T47D (cell line): Measurements from ENCODE around the gene APBA2.

Source experiments
- DNase-seq, 2 experiments: peaks; one replicate each; pipeline versions ENCODE4 v3.0.0 to v3.0.0-alpha.2; 2011 to 2012; ENCODE audit warnings: low read depth in 1 of 2, low spot score in 1 of 2
- JUND ChIP-seq: IDR thresholded peaks from 2 replicates; pipeline ENCODE4 v1.6.1; 2012; ENCODE audit warnings: low read depth
- in situ Hi-C: cut with HindIII; loops from 2 replicates; pipeline ENCODE4 v1.10.0; 2016; ENCODE audit warnings: low sequenced_read_pairs, low pct_unique_long_range_greater_than_20kb

The APBA2 gene

DNA sequence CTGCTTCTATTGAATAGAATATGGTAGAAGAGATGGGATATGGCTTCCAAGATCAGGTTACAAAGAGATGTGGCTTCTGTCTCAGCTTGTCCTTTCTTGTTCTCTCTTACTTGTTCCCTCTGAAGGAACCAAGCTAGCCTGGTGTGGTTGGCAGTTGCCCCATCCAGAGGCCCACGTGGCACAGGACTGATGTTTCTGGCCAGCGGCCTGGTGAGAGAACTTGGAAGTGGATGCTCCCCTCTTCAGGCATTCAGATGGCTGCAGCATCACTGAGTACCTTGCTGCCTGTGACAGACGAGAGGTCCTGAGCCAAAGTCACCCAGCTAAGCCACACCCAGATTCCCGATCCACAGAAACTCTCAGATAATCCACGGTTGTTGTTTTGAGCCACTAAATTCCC lies 200.2 kb downstream of the APBA2 start:
- in situ Hi-C loops, result no loop called here
- DNase-seq, result no peak
- TF ChIP-seq JUND, result no peak

DNA sequence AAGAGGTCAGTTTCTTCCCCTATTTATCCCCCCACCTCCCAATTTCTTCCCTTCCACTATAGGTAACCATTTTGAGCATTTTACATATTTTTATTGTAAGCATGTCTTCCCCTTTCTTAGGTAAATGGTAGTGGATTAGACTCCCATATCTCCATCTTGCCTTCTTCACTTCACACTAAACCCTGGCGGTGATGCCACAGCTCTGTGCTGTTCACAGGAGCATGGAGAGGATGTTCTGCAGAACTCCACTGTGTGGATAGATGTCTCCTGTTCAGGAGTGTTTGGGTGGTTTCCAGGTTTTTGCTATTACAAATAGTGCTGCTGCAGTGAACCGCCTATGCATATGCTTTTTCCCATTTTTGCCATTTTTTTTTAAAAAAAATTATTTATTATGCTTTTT lies 201.1 kb downstream of the APBA2 start:
- no peak for DNase-seq
- no peak for TF ChIP-seq JUND
- in situ Hi-C loops, result no loop called here

DNA sequence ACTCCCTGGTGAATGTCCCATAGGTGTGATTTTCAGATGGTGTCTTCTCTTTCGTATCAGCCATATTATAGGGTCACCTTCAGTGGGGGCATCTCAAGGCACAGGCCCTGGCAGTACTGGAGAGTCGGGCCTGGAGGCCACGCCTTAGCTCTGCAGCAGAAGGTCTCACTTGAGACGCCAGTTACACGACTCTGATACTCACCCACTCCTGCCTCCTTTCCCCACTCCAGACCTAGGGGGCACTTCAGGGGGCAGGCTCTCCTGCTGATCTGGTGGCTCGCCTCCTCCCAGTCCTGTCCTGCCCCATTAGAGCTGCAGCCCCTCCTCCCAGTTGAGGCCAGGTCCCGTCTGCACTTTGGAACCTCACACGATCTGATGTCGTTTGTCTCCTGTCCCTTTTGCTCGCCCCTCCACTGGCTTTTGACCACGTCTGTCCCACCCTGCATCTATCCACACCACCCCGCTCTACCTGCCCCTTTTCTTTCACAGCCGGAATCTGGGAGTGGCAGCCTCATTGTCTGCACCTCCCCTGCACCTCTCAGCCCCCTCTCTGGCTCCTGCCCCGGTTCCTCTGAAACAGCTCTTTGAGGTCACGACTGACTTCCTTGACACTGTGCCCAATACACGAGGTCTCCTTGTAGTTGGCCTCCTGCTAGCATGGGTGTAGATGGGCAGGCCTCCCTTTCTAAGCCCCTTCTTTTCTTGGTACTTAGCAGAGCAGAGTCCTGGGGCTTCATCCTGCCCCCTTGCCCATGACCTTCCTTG lies 201.9 kb downstream of the APBA2 start:
- in situ Hi-C loops, result no loop called here
- no peak for DNase-seq
- TF ChIP-seq JUND, result no peak

DNA sequence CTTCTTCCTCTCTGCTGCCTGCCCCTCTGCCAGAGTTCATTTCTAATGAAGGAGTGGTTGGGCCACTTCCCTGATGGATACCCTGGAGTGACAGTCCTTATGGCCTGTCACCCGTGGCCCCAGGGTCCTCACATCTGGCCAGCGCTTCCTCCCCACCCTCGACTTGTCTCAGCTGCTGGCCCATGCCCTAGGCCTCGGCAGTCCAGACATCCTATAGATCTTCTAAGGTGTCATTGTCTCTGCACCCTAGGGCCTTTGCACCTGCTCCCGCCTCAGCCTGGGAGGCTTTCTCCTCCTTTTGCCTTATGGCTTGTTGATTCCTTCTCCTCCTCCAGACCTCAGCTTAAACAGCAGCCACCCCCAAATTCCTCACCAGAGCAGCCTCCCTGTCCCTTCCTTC lies 202.9 kb downstream of the APBA2 start:
- in situ Hi-C loops, result no loop called here
- TF ChIP-seq JUND, result no peak
- no peak for DNase-seq

DNA sequence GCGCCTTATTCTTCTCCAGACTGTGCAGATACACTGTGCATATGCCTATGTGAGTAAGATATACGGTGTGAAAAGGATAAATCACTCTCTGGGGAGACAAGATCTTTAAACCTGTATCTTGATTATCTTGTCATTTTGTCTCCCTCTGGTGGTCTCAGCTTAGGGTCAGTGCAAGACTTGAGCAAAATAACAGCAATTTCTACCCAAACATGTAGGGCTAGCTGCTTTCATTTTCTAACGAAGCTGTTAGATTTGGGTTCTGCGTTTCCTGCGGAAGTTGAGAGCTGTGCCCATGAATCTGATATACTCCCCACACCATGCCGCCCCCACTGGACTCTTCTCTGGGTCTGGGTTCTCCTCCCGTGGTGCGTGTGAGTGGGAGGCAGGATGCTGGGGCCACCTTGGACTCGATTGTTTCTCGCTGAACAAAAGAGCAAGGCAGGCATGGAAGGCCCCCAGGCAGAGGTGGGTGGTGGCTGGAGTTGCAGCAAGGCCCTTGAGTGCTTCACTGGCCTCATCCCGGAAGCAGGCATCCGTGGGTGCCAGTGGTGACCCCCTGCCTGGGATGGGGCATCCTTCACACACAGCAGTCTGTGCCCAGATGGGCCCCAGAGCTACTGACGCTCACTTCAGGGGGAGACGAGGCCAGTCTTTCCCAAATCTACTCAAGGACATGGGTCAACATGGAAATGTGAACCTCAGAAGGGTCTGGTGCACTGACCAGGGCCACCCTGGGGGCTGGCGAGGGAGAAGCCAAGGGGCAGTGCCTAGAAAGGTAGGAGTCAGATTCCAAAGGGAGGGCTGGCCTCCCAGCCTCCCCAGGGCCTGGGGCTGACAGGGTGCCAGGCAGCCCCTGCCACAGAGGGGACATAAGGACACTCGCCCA lies 204.2 kb downstream of the APBA2 start:
- TF ChIP-seq JUND, result no peak
- no peak for DNase-seq
- in situ Hi-C loops, result no loop called here

DNA sequence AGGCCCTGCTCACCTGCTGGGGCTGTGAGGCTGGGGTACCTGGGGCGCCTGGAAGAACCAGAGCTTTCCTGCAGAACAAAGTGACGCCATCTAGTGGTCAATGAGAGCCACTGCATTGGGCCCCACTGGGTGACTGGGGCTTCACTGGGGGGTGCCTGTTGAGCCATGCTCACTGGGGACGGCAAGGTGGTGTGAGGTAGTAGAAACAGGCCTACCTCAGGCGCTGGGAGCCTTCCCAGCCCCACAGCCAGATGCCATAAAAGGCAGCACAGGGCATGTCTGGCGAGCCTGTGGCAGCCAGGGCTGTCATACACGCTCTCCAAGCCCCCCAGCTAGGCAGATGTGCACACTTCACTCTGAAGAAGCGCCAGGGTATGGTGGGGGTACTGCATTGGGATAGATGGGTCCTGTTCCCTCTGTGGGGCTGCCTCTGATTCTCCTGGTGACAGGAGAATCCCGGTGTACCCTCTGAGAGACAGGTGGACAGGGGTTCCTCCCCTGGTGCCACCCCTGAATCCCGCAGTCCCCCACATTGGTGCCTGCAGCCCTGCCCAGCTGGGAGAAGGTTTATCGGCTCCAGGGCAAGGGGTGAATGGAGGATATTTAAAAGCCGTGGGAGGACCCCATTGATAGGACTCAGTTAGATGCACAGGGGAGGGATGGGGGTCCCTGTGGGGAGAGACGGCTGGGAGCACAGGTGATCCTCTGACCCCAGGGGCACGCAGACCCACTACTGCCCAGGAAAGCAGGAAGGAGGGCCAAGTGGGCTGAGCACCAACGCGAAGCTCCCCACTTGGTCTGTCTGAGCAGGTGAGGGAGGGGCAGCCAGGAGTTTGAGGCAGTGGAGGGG lies 205.1 kb downstream of the APBA2 start:
- no peak for TF ChIP-seq JUND
- peak in 1 of 2 experiments; percentile 33 for DNase-seq
- in situ Hi-C loops, result no loop called here

DNA sequence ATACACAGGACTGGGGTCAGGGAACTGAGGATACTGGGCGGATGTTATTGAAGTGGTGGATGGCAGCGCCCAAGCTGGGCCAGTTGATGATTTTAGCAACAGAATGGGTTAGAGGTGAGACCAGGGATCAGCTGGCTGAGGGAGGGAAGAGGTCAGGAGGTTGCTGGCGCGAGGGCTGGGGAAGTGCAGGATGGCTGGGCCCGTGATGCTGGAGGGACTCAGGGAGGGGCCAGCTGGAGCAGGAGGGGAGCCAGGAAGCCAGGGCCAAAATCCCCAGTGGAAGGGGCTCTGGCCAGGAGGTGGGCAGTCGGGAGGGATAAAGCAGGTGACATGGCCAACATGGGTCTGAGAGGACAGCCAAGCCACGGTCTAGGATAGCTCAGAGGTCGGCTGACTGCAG lies 205.9 kb downstream of the APBA2 start:
- no peak for TF ChIP-seq JUND
- in situ Hi-C loops, result no loop called here
- DNase-seq, result no peak

DNA sequence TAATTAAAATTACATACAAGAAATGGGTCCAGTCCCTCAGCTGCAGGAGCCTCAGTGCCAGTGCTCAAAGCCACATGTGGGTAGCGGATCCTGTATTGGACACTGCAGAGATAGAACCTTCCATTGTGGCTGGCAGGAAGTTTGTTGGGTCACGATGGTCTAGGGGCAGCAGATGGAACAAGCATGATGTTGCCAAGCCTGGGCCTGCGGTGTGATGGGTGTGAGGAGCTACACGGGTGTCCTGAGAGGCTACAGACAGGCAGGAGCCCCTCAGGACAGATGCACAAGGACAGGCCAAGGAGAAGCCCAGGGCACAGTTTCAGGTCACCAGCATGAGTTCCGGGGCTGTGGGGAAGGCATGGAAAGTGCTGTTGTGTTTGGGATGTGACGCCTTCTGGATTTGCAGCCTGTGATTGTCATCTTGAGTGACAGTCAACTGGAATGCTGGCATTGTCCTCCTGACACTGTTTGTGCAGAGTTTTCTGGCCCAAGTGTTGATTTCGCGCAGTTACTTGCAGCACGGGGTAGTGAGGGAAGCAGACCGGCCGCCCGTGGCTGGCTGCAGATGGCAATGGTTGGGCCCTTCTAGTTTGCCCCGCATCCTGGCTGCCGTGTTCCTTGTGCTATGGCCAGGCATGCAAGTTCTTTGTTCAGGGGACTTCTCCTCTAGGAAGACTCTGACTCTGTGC lies 206.7 kb downstream of the APBA2 start:
- no peak for TF ChIP-seq JUND
- in situ Hi-C loops, result no loop called here
- DNase-seq, result no peak

DNA sequence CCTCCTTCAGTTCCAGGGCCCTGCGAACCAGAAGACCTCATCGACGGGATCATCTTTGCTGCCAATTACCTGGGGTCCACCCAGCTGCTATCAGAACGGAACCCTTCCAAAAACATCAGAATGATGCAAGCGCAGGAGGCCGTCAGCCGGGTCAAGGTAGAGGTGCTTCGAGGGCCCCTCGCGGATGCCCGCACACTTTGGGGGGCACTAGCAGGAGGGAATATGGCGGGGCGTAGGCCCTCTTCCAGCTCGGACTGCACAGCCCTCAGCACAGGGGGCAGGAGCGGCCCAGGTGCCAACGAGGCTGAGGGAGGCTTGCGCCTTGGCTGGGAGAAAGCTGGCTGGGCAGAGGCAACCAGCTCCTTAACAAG lies 207.3 kb downstream of the APBA2 start:
- TF ChIP-seq JUND, result no peak
- no peak for DNase-seq
- in situ Hi-C loops, result no loop called here

DNA sequence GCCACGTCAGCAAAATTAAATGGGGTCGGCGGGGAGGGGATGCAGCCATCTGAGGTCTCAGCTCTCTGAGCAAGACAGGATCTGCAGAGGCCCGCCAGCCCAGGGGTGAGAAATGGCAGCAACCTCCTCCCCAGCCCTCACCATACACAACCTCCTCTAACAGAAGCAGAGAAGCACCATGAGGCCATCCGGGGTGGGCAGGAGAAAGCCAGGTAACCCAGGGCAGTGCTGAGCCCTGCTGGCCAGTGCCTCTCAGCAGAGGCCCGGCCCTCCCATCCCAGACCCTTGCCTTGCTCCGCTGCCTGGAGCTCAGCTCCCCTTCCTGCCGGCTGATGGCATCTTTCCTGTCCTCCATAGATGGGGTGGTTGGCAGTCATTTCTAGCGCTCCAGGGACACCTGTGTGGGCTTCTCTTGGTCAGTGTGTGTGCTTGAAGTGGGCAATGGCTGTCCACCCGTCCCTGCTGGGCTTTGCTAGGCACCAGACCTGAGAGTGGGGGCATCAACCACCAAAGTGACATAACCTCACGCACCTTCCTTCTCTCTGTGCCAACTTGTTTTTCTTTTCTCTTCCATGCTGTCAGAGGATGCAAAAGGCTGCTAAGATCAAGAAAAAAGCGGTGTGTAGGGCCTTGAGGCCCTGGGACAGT lies 208.0 kb downstream of the APBA2 start:
- in situ Hi-C loops, result no loop called here

DNA sequence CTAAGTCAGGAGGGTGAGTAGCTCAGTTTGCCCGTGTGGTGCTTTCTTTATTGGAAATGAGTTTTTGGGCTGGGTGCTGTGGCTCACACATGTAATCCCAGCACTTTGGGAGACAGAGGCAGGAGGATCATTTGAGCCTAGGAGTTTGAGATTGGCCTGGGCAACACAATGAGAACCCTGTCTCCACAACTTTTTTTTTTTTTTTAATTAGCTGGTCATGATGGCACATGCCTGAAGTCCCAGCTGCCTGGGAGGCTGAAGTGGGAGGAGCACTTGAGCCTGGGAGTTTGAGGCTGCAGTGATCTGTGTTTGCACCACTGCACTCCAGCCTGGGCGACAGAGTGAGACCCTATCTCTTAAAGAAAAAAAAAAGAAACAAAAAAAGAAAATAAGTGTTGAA lies 208.9 kb downstream of the APBA2 start:
- no peak for DNase-seq
- TF ChIP-seq JUND, result no peak
- in situ Hi-C loops, result no loop called here

More for the DNA sequence above, 208.0 kb downstream of the APBA2 start:
- DNase-seq, result no peak
- TF ChIP-seq JUND, result no peak

DNA sequence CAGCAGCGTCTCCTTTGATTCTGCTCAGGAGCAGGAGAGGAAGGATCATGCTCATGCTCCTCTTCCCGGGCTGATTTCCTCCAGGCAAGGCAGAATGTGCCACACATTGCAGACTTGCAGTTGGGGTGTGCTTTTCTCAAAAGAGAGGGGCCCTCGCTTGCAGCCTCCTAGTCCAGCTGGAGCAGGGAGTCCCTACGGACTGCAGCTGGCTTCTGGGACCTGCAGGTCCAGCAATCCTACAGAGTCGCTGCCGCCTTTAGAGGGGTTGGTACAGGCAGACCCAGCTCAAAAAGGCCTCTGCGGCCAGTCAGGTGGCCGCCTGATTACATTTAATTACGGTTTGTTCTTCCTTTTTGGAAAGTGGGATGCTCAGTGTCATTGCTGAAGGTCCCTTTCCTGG lies 210.0 kb downstream of the APBA2 start:
- in situ Hi-C loops, result no loop called here
- no peak for DNase-seq
- no peak for TF ChIP-seq JUND
